ENCODE data around the gene JARID2. TPM values are rescaled to one million over a fixed set of nuclear protein-coding genes. Genes with fewer than 3 reads are reported as not detected.

Gene JARID2
- total RNA-seq, 1 experiment from 2014 or later: 180 TPM

GRCh38 chr6:15364401-15365037, 118.7 kb downstream of the JARID2 start:
- Mint-ChIP-seq H3K4me3 (no peak overlapping the region; the same call in 1 of the 2 replicates), H3K4me1 (peaks cover 7% of the 10 kb centered on the region), H3K27ac (peak overlapping the region; percentile 23; the same call in 1 of the 2 replicates), H3K9me3 (no peaks in the 10 kb centered on the region), H3K36me3 (no peaks in the 10 kb centered on the region), H3K27me3 (ENCODE audit: low read depth) (no peaks in the 10 kb centered on the region)
- ChIA-PET POLR2A (no interaction called here), CTCF (no interaction called here)
- ATAC-seq (peak; percentile 13), DNase-seq (ENCODE audit: low spot score) (no peak)
- TF ChIP-seq ATF1 (CRISPR knock-in tag; IDR thresholded peaks at IDR 0.05): no peak
- TF ChIP-seq GRHL2 (CRISPR knock-in tag; IDR thresholded peaks at IDR 0.05; ENCODE audit: insufficient replicate concordance, severe bottlenecking): no peak
- TF ChIP-seq IRF2 (CRISPR knock-in tag; IDR thresholded peaks at IDR 0.05; ENCODE audit: borderline replicate concordance, low read depth): no peak
- TF ChIP-seq ATF2 (CRISPR knock-in tag; IDR thresholded peaks at IDR 0.05; ENCODE audit: borderline replicate concordance, low read depth): no peak
- no peak for TF ChIP-seq RELA (CRISPR knock-in tag; IDR thresholded peaks at IDR 0.05; ENCODE audit: borderline replicate concordance)
- no peak for TF ChIP-seq ZNF281 (CRISPR knock-in tag; IDR thresholded peaks at IDR 0.05)

GRCh38 chr6:15365273-15365687, 119.4 kb downstream of the JARID2 start:
- H3K4me1 Mint-ChIP-seq: peaks cover 9% of the 10 kb centered on the region
- POLR2A ChIA-PET: interaction anchor here (0.6 to 0.7 kb wide), 2 partner anchors 265 to 526 kb away, joined by 3 to 4 read pairs; no protein-coding TSS in a partner anchor
- no peak for TF ChIP-seq ZNF396 (CRISPR knock-in tag; IDR thresholded peaks at IDR 0.05; ENCODE audit: borderline replicate concordance)
- no peak for TF ChIP-seq ZNF671 (CRISPR knock-in tag; IDR thresholded peaks at IDR 0.05)
- no peak for TF ChIP-seq RORB (CRISPR knock-in tag; IDR thresholded peaks at IDR 0.05)
- no peak for TF ChIP-seq SOX15 (CRISPR knock-in tag; IDR thresholded peaks at IDR 0.05)
- TF ChIP-seq ZNF219 (CRISPR knock-in tag; IDR thresholded peaks at IDR 0.05; ENCODE audit: borderline replicate concordance): no peak
- no peak for TF ChIP-seq E2F5 (CRISPR knock-in tag; IDR thresholded peaks at IDR 0.05)
- no peak for TF ChIP-seq ERG (CRISPR knock-in tag; IDR thresholded peaks at IDR 0.05)
- TF ChIP-seq NR2C2 (CRISPR knock-in tag; IDR thresholded peaks at IDR 0.05): no peak
- no peak for TF ChIP-seq CBFB (CRISPR knock-in tag; IDR thresholded peaks at IDR 0.05; ENCODE audit: low read depth)
- no peak for TF ChIP-seq PRRX2 (CRISPR knock-in tag; IDR thresholded peaks at IDR 0.05)
- H3K27me3 Mint-ChIP-seq (ENCODE audit: low read depth): no peaks in the 10 kb centered on the region
- ATAC-seq (peak; percentile 19), DNase-seq (ENCODE audit: low spot score) (peak; percentile 33)
- H3K9me3 Mint-ChIP-seq: no peaks in the 10 kb centered on the region
- H3K36me3 Mint-ChIP-seq: no peaks in the 10 kb centered on the region
- H3K4me3 Mint-ChIP-seq: peak overlapping the region; percentile 33
- H3K27ac Mint-ChIP-seq: peak overlapping the region; percentile 47
- CTCF ChIA-PET: no interaction called here

- ChIA-PET CTCF (no interaction called here), POLR2A (no interaction called here)
- Mint-ChIP-seq H3K9me3 (no peaks in the 10 kb centered on the region), H3K36me3 (no peaks in the 10 kb centered on the region), H3K4me3 (no peak overlapping the region), H3K27me3 (ENCODE audit: low read depth) (no peaks in the 10 kb centered on the region), H3K27ac (no peak overlapping the region), H3K4me1 (peaks cover 16% of the 10 kb centered on the region)
- ATAC-seq (no peak), DNase-seq (ENCODE audit: low spot score) (no peak)
- no peak for TF ChIP-seq TEAD4 (CRISPR knock-in tag; IDR thresholded peaks at IDR 0.05)
- no peak for TF ChIP-seq AFF4 (CRISPR knock-in tag; IDR thresholded peaks at IDR 0.05; ENCODE audit: borderline replicate concordance)
- no peak for TF ChIP-seq ZMAT4 (CRISPR knock-in tag; IDR thresholded peaks at IDR 0.05)
- TF ChIP-seq SMAD4 (CRISPR knock-in tag; IDR thresholded peaks at IDR 0.05): no peak
- no peak for TF ChIP-seq KAT7 (CRISPR knock-in tag; IDR thresholded peaks at IDR 0.05; ENCODE audit: borderline replicate concordance)
- no peak for TF ChIP-seq SMAD3 (CRISPR knock-in tag; IDR thresholded peaks at IDR 0.05; ENCODE audit: borderline replicate concordance)
Observed at GRCh38 chr6:15366003-15366535, 120.2 kb downstream of the JARID2 start.

All from WTC11 (cell line).